C4-2B (cell line): ENCODE results near the gene NDOR1.

ENCODE experiments used
- ZFX ChIP-seq: fragments of 450-650 bp; IDR thresholded peaks from 2 replicates; pipeline ENCODE4 v1.6.1; 2017
- TF ChIP-seq, protein P1 (sequence below): fragments of 450-650 bp; conservative IDR thresholded peaks from 2 replicates; pipeline ENCODE4 v1.5.1; 2017; ENCODE audit warnings: mild to moderate bottlenecking

DNA sequence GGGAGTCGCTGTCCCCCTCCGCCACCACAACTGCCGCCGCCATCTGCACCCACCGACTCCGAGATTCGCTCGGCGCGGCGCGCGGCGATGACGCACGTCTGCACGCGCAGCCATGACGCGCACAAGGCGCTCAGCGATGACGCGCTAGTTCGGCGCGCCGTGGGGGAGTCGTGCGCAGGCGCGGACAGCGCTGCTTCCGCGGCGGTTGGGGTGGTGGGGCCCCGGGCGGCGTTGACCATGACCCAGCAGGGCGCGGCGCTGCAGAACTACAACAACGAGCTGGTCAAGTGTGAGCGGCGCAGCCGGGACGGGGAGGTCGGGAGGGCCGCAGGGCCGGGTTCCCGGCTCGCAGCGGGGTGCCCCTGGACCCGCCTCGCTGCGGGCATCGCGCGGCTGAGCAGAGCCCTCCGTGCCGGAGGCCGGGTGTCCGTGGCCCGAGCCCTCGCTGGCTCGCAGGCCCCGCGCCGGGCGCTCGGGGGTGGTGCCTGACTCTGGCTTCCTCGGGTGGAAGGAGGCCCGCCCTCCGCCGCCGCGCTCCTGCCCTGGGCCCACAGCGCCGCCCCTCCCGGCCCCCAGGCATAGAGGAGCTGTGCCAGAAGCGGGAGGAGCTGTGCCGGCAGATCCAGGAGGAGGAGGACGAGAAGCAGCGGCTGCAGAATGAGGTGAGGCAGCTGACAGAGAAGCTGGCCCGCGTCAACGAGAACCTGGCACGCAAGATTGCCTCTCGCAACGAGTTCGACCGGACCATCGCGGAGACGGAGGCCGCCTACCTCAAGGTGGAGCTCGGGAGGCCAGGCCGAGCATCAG lies 16.8 kb upstream of the NDOR1 start, which contains the start of the genes ANAPC2 and SSNA1:
- TF ChIP-seq, protein P1, sequence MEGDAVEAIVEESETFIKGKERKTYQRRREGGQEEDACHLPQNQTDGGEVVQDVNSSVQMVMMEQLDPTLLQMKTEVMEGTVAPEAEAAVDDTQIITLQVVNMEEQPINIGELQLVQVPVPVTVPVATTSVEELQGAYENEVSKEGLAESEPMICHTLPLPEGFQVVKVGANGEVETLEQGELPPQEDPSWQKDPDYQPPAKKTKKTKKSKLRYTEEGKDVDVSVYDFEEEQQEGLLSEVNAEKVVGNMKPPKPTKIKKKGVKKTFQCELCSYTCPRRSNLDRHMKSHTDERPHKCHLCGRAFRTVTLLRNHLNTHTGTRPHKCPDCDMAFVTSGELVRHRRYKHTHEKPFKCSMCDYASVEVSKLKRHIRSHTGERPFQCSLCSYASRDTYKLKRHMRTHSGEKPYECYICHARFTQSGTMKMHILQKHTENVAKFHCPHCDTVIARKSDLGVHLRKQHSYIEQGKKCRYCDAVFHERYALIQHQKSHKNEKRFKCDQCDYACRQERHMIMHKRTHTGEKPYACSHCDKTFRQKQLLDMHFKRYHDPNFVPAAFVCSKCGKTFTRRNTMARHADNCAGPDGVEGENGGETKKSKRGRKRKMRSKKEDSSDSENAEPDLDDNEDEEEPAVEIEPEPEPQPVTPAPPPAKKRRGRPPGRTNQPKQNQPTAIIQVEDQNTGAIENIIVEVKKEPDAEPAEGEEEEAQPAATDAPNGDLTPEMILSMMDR = peak; percentile 79
- peak; percentile 83; the same call in 1 of the 2 replicates for TF ChIP-seq ZFX
